MM.1S (cell line): Measurements from ENCODE around the gene ATXN8OS.

ENCODE experiments used
- EZH2 ChIP-seq: fragments of 300-600 bp; sonication (generic); optimal IDR thresholded peaks from 2 replicates; pipeline ENCODE3; 2017; ENCODE audit warnings: low read depth, mild to moderate bottlenecking, antibody characterized with exemption, low read length, mixed read lengths
- EZH2phosphoT487 ChIP-seq: fragments of 300-600 bp; sonication (generic); IDR thresholded peaks from 2 replicates; pipeline ENCODE4 v1.6.1; 2018; ENCODE audit warnings: antibody characterized with exemption, low read length
- TF ChIP-seq, protein P1 (sequence below): fragments of 300-600 bp; sonication (generic); IDR thresholded peaks from 2 replicates; pipeline ENCODE4 v1.5.1; 2016; ENCODE audit warnings: antibody characterized with exemption, low read length, mixed read lengths

DNA sequence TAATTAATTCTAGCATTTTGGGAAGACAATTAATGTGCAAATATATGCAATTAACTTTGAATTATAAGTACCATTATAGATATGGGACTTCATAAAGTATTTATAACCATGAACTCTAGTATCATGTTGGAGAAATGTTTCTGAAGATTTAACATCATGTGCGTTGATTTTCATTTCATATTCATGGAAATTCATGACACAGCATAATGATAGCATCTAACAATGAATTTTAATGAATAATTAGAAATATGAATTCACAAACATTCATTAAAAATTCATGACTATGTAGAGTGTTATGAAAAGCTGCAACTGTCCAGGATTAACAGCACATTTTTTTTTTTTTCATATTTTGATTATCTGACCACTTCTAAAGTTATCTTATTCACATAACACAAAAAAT, 70.7 kb downstream of the ATXN8OS start:
- TF ChIP-seq, protein P1, sequence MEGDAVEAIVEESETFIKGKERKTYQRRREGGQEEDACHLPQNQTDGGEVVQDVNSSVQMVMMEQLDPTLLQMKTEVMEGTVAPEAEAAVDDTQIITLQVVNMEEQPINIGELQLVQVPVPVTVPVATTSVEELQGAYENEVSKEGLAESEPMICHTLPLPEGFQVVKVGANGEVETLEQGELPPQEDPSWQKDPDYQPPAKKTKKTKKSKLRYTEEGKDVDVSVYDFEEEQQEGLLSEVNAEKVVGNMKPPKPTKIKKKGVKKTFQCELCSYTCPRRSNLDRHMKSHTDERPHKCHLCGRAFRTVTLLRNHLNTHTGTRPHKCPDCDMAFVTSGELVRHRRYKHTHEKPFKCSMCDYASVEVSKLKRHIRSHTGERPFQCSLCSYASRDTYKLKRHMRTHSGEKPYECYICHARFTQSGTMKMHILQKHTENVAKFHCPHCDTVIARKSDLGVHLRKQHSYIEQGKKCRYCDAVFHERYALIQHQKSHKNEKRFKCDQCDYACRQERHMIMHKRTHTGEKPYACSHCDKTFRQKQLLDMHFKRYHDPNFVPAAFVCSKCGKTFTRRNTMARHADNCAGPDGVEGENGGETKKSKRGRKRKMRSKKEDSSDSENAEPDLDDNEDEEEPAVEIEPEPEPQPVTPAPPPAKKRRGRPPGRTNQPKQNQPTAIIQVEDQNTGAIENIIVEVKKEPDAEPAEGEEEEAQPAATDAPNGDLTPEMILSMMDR = no peak
- TF ChIP-seq EZH2 (no peak), EZH2phosphoT487 (no peak)
